GM18505 (cell line): ENCODE data around the gene EML1.

Source experiments
- ATAC-seq: cut with Tn5 transposase; IDR thresholded peaks from one replicate; pipeline ENCODE4 v1.9.1; 2021; ENCODE audit not compliant: unreplicated experiment
- POLR2A ChIP-seq: IDR thresholded peaks from 4 replicates; pipeline ENCODE4 v1.6.1; 2011; ENCODE audit warnings: borderline replicate concordance; ENCODE audit not compliant: insufficient read depth, insufficient read length; ENCODE audit errors: extremely low read depth

The EML1 gene

GRCh38 chr14:99850709-99851108, 57.5 kb downstream of the EML1 start:
- ATAC-seq, result no peak
- TF ChIP-seq POLR2A, result no peak

GRCh38 chr14:99852578-99852977, 59.4 kb downstream of the EML1 start:
- TF ChIP-seq POLR2A, result no peak
- ATAC-seq, result no peak

GRCh38 chr14:99853206-99853605, 60.0 kb downstream of the EML1 start:
- TF ChIP-seq POLR2A, result no peak
- ATAC-seq, result no peak

GRCh38 chr14:99854831-99855230, 61.6 kb downstream of the EML1 start:
- no peak for ATAC-seq
- no peak for TF ChIP-seq POLR2A

- no peak for TF ChIP-seq POLR2A
- ATAC-seq, result no peak
These were observed 62.1 kb downstream of the EML1 start for GRCh38 chr14:99855271-99855670.

- TF ChIP-seq POLR2A, result no peak
- no peak for ATAC-seq
These were observed 64.3 kb downstream of the EML1 start for GRCh38 chr14:99857551-99857950.

- TF ChIP-seq POLR2A, result no peak
- no peak for ATAC-seq
These were observed 67.0 kb downstream of the EML1 start for GRCh38 chr14:99860219-99860618.

- no peak for TF ChIP-seq POLR2A
- no peak for ATAC-seq
These were observed 68.9 kb downstream of the EML1 start for GRCh38 chr14:99862136-99862535.

- TF ChIP-seq POLR2A, result no peak
- no peak for ATAC-seq
These were observed 69.8 kb downstream of the EML1 start for GRCh38 chr14:99863059-99863458.

- no peak for ATAC-seq
These were observed 72.2 kb downstream of the EML1 start for GRCh38 chr14:99865408-99865807.

GRCh38 chr14:99870617-99871016, 77.4 kb downstream of the EML1 start:
- no peak for TF ChIP-seq POLR2A
- ATAC-seq, result no peak

More at GRCh38 chr14:99865408-99865807, 72.2 kb downstream of the EML1 start:
- TF ChIP-seq POLR2A, result no peak

GRCh38 chr14:99871771-99872170, 78.6 kb downstream of the EML1 start:
- no peak for TF ChIP-seq POLR2A
- ATAC-seq, result no peak

GRCh38 chr14:99872786-99873440, 79.7 kb downstream of the EML1 start:
- no peak for ATAC-seq

GRCh38 chr14:99873653-99874052, 80.4 kb downstream of the EML1 start:
- TF ChIP-seq POLR2A, result no peak
- no peak for ATAC-seq

More at GRCh38 chr14:99872786-99873440, 79.7 kb downstream of the EML1 start:
- TF ChIP-seq POLR2A, result no peak

GRCh38 chr14:99874306-99874705, 81.1 kb downstream of the EML1 start:
- ATAC-seq, result no peak
- no peak for TF ChIP-seq POLR2A
